Measurements from ENCODE around the gene ZNF605. TPM values are rescaled to one million over a fixed set of nuclear protein-coding genes. Genes with fewer than 3 reads are reported as not detected.

ZNF605 gene
- total and polyA plus RNA-seq, 7 donors, result 1.6 to 8.8 (median 6.6) TPM

DNA sequence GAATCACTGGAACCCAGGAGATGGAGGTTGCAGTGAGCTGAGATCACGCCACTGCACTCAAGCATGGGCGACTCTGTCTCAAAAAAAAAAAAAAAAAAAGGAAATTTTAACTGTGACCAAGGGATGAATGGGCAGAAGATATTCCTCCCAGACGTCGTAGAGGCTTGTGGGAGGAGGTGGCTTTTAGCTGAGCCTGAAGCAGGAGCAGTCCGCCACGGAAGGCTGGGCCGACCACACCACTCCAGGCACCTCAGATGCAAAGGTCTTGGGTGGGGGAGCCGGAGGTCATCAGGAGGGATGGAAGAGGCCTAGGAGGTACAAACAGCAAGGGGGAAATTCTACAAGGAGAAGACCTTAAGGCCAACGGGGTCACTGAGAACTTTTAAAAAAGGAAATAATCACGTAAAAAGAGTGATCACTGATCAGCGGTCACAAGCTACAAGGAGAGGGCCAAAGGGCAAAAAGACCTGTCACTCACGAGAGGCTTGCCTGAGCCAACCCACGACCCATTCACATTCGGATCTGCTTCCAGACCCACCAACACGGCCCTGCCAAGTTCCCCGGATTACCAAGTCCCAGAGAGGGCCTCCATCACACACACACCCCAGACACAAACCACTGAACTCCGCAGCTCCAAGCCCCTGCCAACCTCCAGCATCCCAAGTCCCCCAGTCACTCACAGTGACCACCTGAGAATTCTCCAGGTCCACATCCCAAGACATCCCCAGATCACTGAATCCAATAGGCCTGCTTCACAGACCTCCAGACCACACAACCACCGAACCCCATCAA is 3.5 kb downstream of the ZNF605 start:
- no peak overlapping the region for H3K4me3 ChIP-seq
- intact Hi-C loops (cut with DNase I), result no loop called here
- ATAC-seq, result no peak
- TF ChIP-seq, protein P1, sequence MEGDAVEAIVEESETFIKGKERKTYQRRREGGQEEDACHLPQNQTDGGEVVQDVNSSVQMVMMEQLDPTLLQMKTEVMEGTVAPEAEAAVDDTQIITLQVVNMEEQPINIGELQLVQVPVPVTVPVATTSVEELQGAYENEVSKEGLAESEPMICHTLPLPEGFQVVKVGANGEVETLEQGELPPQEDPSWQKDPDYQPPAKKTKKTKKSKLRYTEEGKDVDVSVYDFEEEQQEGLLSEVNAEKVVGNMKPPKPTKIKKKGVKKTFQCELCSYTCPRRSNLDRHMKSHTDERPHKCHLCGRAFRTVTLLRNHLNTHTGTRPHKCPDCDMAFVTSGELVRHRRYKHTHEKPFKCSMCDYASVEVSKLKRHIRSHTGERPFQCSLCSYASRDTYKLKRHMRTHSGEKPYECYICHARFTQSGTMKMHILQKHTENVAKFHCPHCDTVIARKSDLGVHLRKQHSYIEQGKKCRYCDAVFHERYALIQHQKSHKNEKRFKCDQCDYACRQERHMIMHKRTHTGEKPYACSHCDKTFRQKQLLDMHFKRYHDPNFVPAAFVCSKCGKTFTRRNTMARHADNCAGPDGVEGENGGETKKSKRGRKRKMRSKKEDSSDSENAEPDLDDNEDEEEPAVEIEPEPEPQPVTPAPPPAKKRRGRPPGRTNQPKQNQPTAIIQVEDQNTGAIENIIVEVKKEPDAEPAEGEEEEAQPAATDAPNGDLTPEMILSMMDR (IDR thresholded peaks at IDR 0.05), result no peak
- H3K9me3 ChIP-seq, result peaks cover 47% of the 10 kb centered on the region
- H3K27ac ChIP-seq, result no peak overlapping the region
- H3K4me1 ChIP-seq, result peaks cover 3% of the 10 kb centered on the region
- H3K27me3 ChIP-seq (ENCODE audit: insufficient read depth in 3 of 3, low read length in 2 of 3), result no peaks in the 10 kb centered on the region
- 96 to 98% (median 97%) methylated on average over 18 of the region's 18 CpGs for WGBS, 3 donors
- H3K36me3 ChIP-seq (ENCODE audit: insufficient read depth in 1 of 2, low read depth in 1 of 2), result no peaks in the 10 kb centered on the region
- DNase-seq, result no peak

DNA sequence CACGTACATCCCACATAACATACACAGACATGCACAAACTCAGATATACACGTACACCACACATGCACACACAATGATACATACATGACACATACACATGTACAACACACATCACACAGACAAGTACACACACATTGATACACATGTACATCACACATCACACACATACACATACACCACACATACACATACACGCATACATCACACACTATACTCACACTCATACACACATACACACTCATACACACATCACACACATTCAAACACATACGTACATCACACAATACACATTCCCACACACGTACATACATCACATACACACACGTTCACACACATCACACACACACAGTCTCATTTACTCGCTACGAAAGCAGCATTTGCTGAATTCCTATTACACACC is 4.5 kb downstream of the ZNF605 start:
- TF ChIP-seq, protein P1 (IDR thresholded peaks at IDR 0.05), result no peak
- peaks cover 0 to 2% of the 10 kb centered on the region in 2 donors for H3K36me3 ChIP-seq (ENCODE audit: insufficient read depth in 1 of 2, low read depth in 1 of 2)
- H3K27me3 ChIP-seq (ENCODE audit: insufficient read depth in 3 of 3, low read length in 2 of 3), result no peaks in the 10 kb centered on the region
- whole genome bisulfite sequencing, 3 donors, result 98 to 99% (median 98%) methylated on average over 8 of the region's 8 CpGs
- H3K4me3 ChIP-seq, result no peak overlapping the region
- ATAC-seq, result no peak
- peaks cover 3% of the 10 kb centered on the region for H3K4me1 ChIP-seq
- no peak overlapping the region for H3K27ac ChIP-seq
- intact Hi-C loops (cut with DNase I), result no loop called here
- no peak for DNase-seq
- peaks cover 54% of the 10 kb centered on the region for H3K9me3 ChIP-seq

GRCh38 chr12:132950844-132951535 is 5.1 kb downstream of the ZNF605 start:
- H3K9me3 ChIP-seq, result peaks cover 61% of the 10 kb centered on the region
- 94 to 99% (median 98%) methylated on average over 27 of the region's 27 CpGs for WGBS, 3 donors
- no peak for DNase-seq

GRCh38 chr12:132949936-132950837 is 5.9 kb downstream of the ZNF605 start:
- H3K4me1 ChIP-seq, result peaks cover 3% of the 10 kb centered on the region
- H3K27me3 ChIP-seq (ENCODE audit: insufficient read depth in 3 of 3, low read length in 2 of 3), result no peaks in the 10 kb centered on the region
- H3K4me3 ChIP-seq, result no peak overlapping the region
- TF ChIP-seq, protein P1 (IDR thresholded peaks at IDR 0.05), result no peak
- no peak for ATAC-seq
- intact Hi-C loops (cut with DNase I), result no loop called here
- WGBS, 3 donors, result 98 to 99% (median 99%) methylated on average over 30 of the region's 30 CpGs
- no peak for DNase-seq
- no peak overlapping the region for H3K27ac ChIP-seq
- H3K36me3 ChIP-seq (ENCODE audit: insufficient read depth in 1 of 2, low read depth in 1 of 2), result peaks cover 4 to 17% of the 10 kb centered on the region in 2 donors
- H3K9me3 ChIP-seq, result peaks cover 66% of the 10 kb centered on the region

More at GRCh38 chr12:132950844-132951535, 5.1 kb downstream of the ZNF605 start:
- Histone ChIP-seq H3K36me3 (ENCODE audit: insufficient read depth in 1 of 2, low read depth in 1 of 2) (peaks cover 0 to 9% of the 10 kb centered on the region in 2 donors), H3K27ac (no peak overlapping the region), H3K27me3 (ENCODE audit: insufficient read depth in 3 of 3, low read length in 2 of 3) (no peaks in the 10 kb centered on the region), H3K4me1 (peaks cover 3% of the 10 kb centered on the region), H3K4me3 (no peak overlapping the region)
- TF ChIP-seq, protein P1 (IDR thresholded peaks at IDR 0.05), result no peak
- no peak for ATAC-seq
- intact Hi-C loops (cut with DNase I), result no loop called here

All from psoas muscle (tissue), 8 donors.